Mucosa of gallbladder (tissue), 1 donor: ENCODE measurements around the gene RUFY1. TPM values are rescaled to one million over a fixed set of nuclear protein-coding genes. Genes with fewer than 3 reads are reported as not detected.
A peak's percentile ranks its signal among the peaks of the same experiment; 100 is the strongest.
"Not testable (repeated sequence)": the region's sequence is repeated elsewhere in the genome, so short reads cannot be mapped to it uniquely, and the experiment has no call there.

Experiments used
- DNase-seq: peaks from one replicate; pipeline ENCODE4 v3.0.0-alpha.2; 2020; ENCODE audit warnings: low spot score
- total RNA-seq: library from RNA; stranded (reverse); gene quantifications from one replicate; pipeline ENCODE4 v1.2.1, GENCODE V29; 2021
- donor health status: DM: no; HTN: no; CAD: no.

The RUFY1 gene
- total RNA-seq, 1 donor from 2014 or later, result 54.7 TPM

GRCh38 chr5:179621551-179622214 is 71.3 kb downstream of the RUFY1 start:
- no peak for DNase-seq

GRCh38 chr5:179623003-179623905 is 72.9 kb downstream of the RUFY1 start, which contains the start of gene HNRNPH1:
HNRNPH1 (minus strand) TSS chr5:179623671; CDS start chr5:179623133, 538 bp downstream.
- peak; percentile 99 for DNase-seq

GRCh38 chr5:179623906-179624741 is 73.8 kb downstream of the RUFY1 start:
- DNase-seq, result peak; percentile 29

- no peak for DNase-seq
These were observed 74.5 kb downstream of the RUFY1 start for GRCh38 chr5:179624841-179625271.

- DNase-seq, result not testable (repeated sequence)
These were observed 83.4 kb downstream of the RUFY1 start for GRCh38 chr5:179633501-179634369.

- not testable (repeated sequence) for DNase-seq
These were observed 84.2 kb downstream of the RUFY1 start for GRCh38 chr5:179634370-179635172.

- not testable (repeated sequence) for DNase-seq
These were observed 88.9 kb downstream of the RUFY1 start for GRCh38 chr5:179639296-179639695.

- DNase-seq, result not testable (repeated sequence)
These were observed 91.4 kb downstream of the RUFY1 start for GRCh38 chr5:179641745-179642144.

GRCh38 chr5:179642626-179643025 is 92.3 kb downstream of the RUFY1 start:
- not testable (repeated sequence) for DNase-seq

- not testable (repeated sequence) for DNase-seq
These were observed 93.0 kb downstream of the RUFY1 start for GRCh38 chr5:179643141-179643920.

- not testable (repeated sequence) for DNase-seq
These were observed 94.4 kb downstream of the RUFY1 start for GRCh38 chr5:179644766-179645165.

- no peak for DNase-seq
These were observed 98.1 kb downstream of the RUFY1 start for GRCh38 chr5:179648410-179648809.

GRCh38 chr5:179649166-179649703 is 98.9 kb downstream of the RUFY1 start:
- not testable (repeated sequence) for DNase-seq

- DNase-seq, result not testable (repeated sequence)
These were observed 99.9 kb downstream of the RUFY1 start for GRCh38 chr5:179650245-179650644.

GRCh38 chr5:179653135-179653534 is 102.8 kb downstream of the RUFY1 start:
- not testable (repeated sequence) for DNase-seq

- DNase-seq, result not testable (repeated sequence)
These were observed 107.2 kb downstream of the RUFY1 start for GRCh38 chr5:179657302-179658178.

- not testable (repeated sequence) for DNase-seq
These were observed 108.0 kb downstream of the RUFY1 start for GRCh38 chr5:179658179-179658856.
